GM23338 (cell line): ENCODE results near the gene ZNF202. TPM values are rescaled to one million over a fixed set of nuclear protein-coding genes. Genes with fewer than 3 reads are reported as not detected.

Experiments
- ATAC-seq: fragments of 200-7000 bp; cut with Tn5 transposase; 3 replicates; pipeline ENCODE4 v1.9.1; 2020
- DNase-seq: peaks from one replicate; pipeline ENCODE4 v3.0.0-alpha.2; 2015; ENCODE audit warnings: low spot score
- H2AFZ ChIP-seq: fragments of 200-600 bp; sonication (generic); 2 replicates; pipeline ENCODE4 v1.8.0; 2016; ENCODE audit warnings: antibody characterized with exemption, mild to moderate bottlenecking, moderate library complexity
- H3F3A ChIP-seq: fragments of 200-600 bp; sonication (generic); replicated peaks from 2 replicates; pipeline ENCODE4 v1.8.0; 2017; ENCODE audit warnings: antibody characterized with exemption, mixed run types, low read depth
- H3K27ac ChIP-seq: fragments of 200-600 bp; sonication (generic); 2 replicates; pipeline ENCODE4 v1.6.1; 2016; ENCODE audit warnings: low read depth
- H3K27me3 ChIP-seq: fragments of 200-600 bp; sonication (generic); 2 replicates; pipeline ENCODE4 v1.8.0; 2016; ENCODE audit warnings: mild to moderate bottlenecking, mixed run types, moderate library complexity; ENCODE audit not compliant: insufficient read depth
- H3K36me3 ChIP-seq: fragments of 200-600 bp; sonication (generic); 2 replicates; pipeline ENCODE4 v1.8.0; 2016; ENCODE audit warnings: mild to moderate bottlenecking; ENCODE audit not compliant: insufficient read depth
- H3K4me1 ChIP-seq: fragments of 200-600 bp; sonication (generic); 2 replicates; pipeline ENCODE4 v1.8.0; 2016; ENCODE audit warnings: mild to moderate bottlenecking, moderate library complexity; ENCODE audit not compliant: insufficient read depth
- H3K4me2 ChIP-seq: fragments of 200-600 bp; sonication (generic); 2 replicates; pipeline ENCODE4 v1.7.1; 2017; ENCODE audit warnings: mixed run types
- H3K4me3 ChIP-seq: fragments of 200-600 bp; sonication (generic); 2 replicates; pipeline ENCODE4 v1.6.1; 2016; ENCODE audit warnings: mixed run types
- H3K79me2 ChIP-seq: fragments of 200-600 bp; sonication (generic); replicated peaks from 2 replicates; pipeline ENCODE4 v1.8.0; 2017; ENCODE audit warnings: mild to moderate bottlenecking; ENCODE audit not compliant: insufficient read depth
- H3K9me2 ChIP-seq: fragments of 200-600 bp; sonication (generic); 2 replicates; pipeline ENCODE4 v1.8.0; 2017; ENCODE audit not compliant: insufficient read depth
- H4K20me1 ChIP-seq: fragments of 200-600 bp; sonication (generic); replicated peaks from 2 replicates; pipeline ENCODE4 v1.8.0; 2017; ENCODE audit warnings: mild to moderate bottlenecking; ENCODE audit not compliant: insufficient read depth
- H3K27ac Mint-ChIP-seq: 2 replicates; pipeline ENCODE4 v1.8.0; 2020; ENCODE audit warnings: inconsistent platforms, mild to moderate bottlenecking, moderate library complexity, mixed read lengths
- H3K27me3 Mint-ChIP-seq: 3 replicates; pipeline ENCODE4 v1.8.0; 2022; ENCODE audit warnings: low read depth, mild to moderate bottlenecking, moderate library complexity, mixed read lengths, inconsistent platforms; ENCODE audit not compliant: insufficient read depth, poor library complexity
- H3K36me3 Mint-ChIP-seq: 3 replicates; pipeline ENCODE4 v1.8.0; 2021; ENCODE audit warnings: low read depth, mild to moderate bottlenecking, inconsistent platforms, moderate library complexity, mixed read lengths
- H3K4me1 Mint-ChIP-seq: 3 replicates; pipeline ENCODE4 v1.8.0; 2020; ENCODE audit warnings: mild to moderate bottlenecking, inconsistent platforms, mixed read lengths
- H3K4me3 Mint-ChIP-seq: 3 replicates; pipeline ENCODE4 v1.8.0; 2021; ENCODE audit warnings: moderate library complexity, mild to moderate bottlenecking, inconsistent platforms, mixed read lengths
- H3K9me3 Mint-ChIP-seq: 3 replicates; pipeline ENCODE4 v1.8.0; 2020; ENCODE audit warnings: moderate library complexity, mild to moderate bottlenecking, inconsistent platforms, mixed read lengths
- CREB1 ChIP-seq: fragments of 250-450 bp; sonication (Bioruptor Pico); IDR thresholded peaks from 2 replicates; pipeline ENCODE4 v1.5.0; 2020; ENCODE audit warnings: low read depth, mild to moderate bottlenecking, moderate library complexity
- EZH2 ChIP-seq: fragments of 200-600 bp; sonication (generic); IDR thresholded peaks from one replicate; pipeline ENCODE4 v1.8.0; 2017; ENCODE audit warnings: antibody characterized with exemption, mild to moderate bottlenecking, low read depth; ENCODE audit not compliant: unreplicated experiment
- POLR2AphosphoS5 ChIP-seq: IDR thresholded peaks from 2 replicates; pipeline ENCODE4 v1.6.1; 2016; ENCODE audit warnings: antibody characterized with exemption, low read depth
- ZNF462 ChIP-seq: fragments of 250-450 bp; sonication (Bioruptor Pico); IDR thresholded peaks from 2 replicates; pipeline ENCODE4 v1.5.0; 2020; ENCODE audit warnings: mild to moderate bottlenecking, moderate library complexity
- polyA plus RNA-seq: library from polyadenylated mRNA; unstranded; fragments of >200 nt; fragmentation: Nextera tagmentation; extraction: Ambion mirVana; gene quantifications from 2 replicates; pipeline ENCODE4 v1.2.1, GENCODE V29; 2016
- total RNA-seq: library from RNA; depleted of rRNA; stranded (reverse); fragments of >200 nt; shearing (Covaris generic); gene quantifications from 2 replicates; pipeline ENCODE4 v1.2.3, GENCODE V29; 2014
- TF ChIP-seq, protein P1 (sequence below): IDR thresholded peaks from one replicate; pipeline ENCODE4 v1.6.1; 2018; ENCODE audit warnings: antibody characterized with exemption; ENCODE audit not compliant: unreplicated experiment

Gene ZNF202
- total and polyA plus RNA-seq, 2 experiments from 2014 or later = 18.2 to 36.7 TPM

DNA sequence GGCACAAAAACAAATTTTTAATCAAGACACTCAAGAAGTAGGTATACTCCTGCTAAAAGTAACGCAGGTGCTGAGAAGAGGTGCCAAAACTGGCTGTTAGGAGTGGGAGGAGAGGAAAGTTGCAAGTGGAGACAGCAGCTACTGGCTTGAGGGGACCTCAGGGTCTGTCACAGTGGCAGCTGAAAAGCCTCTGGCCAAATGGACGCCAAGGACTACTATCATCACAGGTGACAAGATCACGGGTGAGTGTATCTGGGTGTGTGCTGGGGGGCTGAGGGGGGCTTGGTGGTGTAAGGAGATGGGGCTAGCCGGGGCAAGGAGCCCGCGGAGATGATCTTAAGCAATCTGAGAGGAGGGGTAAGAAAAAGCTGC lies 687 bp downstream of the ZNF202 start:
- Mint-ChIP-seq H3K4me1 (peaks cover 44% of the 10 kb centered on the region), H3K27me3 (peaks cover 13% of the 10 kb centered on the region), H3K27ac (peak overlapping the region; percentile 95), H3K9me3 (peaks cover 26% of the 10 kb centered on the region), H3K4me3 (peak overlapping the region; percentile 84), H3K36me3 (no peaks in the 10 kb centered on the region; the same call in 1 of the 3 replicates)
- no peak overlapping the region for H3K27ac ChIP-seq
- H3F3A ChIP-seq = 0 out of 2 replicates have a peak, but pooled peaks cover 4% of the 10 kb centered on the region
- ATAC-seq (no peak), DNase-seq (no peak)
- peak overlapping the region; percentile 61 for H3K4me3 ChIP-seq
- no peaks in the 10 kb centered on the region for H3K27me3 ChIP-seq
- H3K4me2 ChIP-seq = peak overlapping the region; percentile 86
- peaks cover 14% of the 10 kb centered on the region for H4K20me1 ChIP-seq
- no peak overlapping the region for H2AFZ ChIP-seq
- peaks cover 54% of the 10 kb centered on the region for H3K79me2 ChIP-seq
- H3K36me3 ChIP-seq = peaks cover 29% of the 10 kb centered on the region
- peaks cover 39% of the 10 kb centered on the region for H3K4me1 ChIP-seq
- H3K9me2 ChIP-seq = peaks cover 3% of the 10 kb centered on the region; the same call in 1 of the 2 replicates
- TF ChIP-seq CREB1 (CRISPR knock-in tag) (no peak), POLR2AphosphoS5 (no peak), ZNF462 (no peak), EZH2 (no peak)
- TF ChIP-seq, protein P1, sequence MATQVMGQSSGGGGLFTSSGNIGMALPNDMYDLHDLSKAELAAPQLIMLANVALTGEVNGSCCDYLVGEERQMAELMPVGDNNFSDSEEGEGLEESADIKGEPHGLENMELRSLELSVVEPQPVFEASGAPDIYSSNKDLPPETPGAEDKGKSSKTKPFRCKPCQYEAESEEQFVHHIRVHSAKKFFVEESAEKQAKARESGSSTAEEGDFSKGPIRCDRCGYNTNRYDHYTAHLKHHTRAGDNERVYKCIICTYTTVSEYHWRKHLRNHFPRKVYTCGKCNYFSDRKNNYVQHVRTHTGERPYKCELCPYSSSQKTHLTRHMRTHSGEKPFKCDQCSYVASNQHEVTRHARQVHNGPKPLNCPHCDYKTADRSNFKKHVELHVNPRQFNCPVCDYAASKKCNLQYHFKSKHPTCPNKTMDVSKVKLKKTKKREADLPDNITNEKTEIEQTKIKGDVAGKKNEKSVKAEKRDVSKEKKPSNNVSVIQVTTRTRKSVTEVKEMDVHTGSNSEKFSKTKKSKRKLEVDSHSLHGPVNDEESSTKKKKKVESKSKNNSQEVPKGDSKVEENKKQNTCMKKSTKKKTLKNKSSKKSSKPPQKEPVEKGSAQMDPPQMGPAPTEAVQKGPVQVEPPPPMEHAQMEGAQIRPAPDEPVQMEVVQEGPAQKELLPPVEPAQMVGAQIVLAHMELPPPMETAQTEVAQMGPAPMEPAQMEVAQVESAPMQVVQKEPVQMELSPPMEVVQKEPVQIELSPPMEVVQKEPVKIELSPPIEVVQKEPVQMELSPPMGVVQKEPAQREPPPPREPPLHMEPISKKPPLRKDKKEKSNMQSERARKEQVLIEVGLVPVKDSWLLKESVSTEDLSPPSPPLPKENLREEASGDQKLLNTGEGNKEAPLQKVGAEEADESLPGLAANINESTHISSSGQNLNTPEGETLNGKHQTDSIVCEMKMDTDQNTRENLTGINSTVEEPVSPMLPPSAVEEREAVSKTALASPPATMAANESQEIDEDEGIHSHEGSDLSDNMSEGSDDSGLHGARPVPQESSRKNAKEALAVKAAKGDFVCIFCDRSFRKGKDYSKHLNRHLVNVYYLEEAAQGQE = no peak
